K562 (cell line): ENCODE measurements around the gene UBALD2. TPM values are rescaled to one million over a fixed set of nuclear protein-coding genes. Genes with fewer than 3 reads are reported as not detected.

Experiments
- ATAC-seq: fragments of 200-7000 bp; cut with Tn5 transposase; 3 replicates; pipeline ENCODE4 v1.9.1; 2020; ENCODE audit warnings: moderate library complexity
- BruUV-seq: library from RNA; stranded (reverse); fragments of 400-500 nt; replicated peaks from 2 replicates; lab custom pipeline; 2021; lab: Mats Ljungman, UMichigan
- CTCF ChIA-PET: fragments of 300-600 bp; formaldehyde crosslinking; extraction: SDS; loops from one replicate; lab custom pipeline; 2021; ENCODE audit warnings: low intra/inter-chr PET ratio; lab: Yijun Ruan, JAX
- POLR2A ChIA-PET: fragments of 300-600, 350-650 bp; sonication (Branson Sonifier 250); formaldehyde crosslinking; extraction: SDS; loops from one replicate; lab custom pipeline; 2021; ENCODE audit warnings: antibody characterized with exemption, inconsistent platforms; lab: Yijun Ruan, JAX
- DNase-seq, 4 experiments: peaks; one replicate each; pipeline versions ENCODE4 v3.0.0 to v3.0.0-alpha.2; 2011 to 2018; ENCODE audit warnings: low spot score in 3 of 4, mixed read lengths in 3 of 4; ENCODE audit errors: extremely low read depth in 1 of 4
- FAIRE-seq: peaks from 2 replicates; lab custom pipeline; 2011; peaks lifted over from hg19 to GRCh38; lab: Jason Lieb, UNC
- H2AFZ ChIP-seq: 2 replicates; pipeline ENCODE4 v1.6.0; 2011; ENCODE audit warnings: low read depth, low read length, control low read depth, inconsistent platforms
- H3K27ac ChIP-seq: fragments of 200-600 bp; 3 replicates; pipeline ENCODE4 v1.8.0; 2011; ENCODE audit warnings: low read depth, mild to moderate bottlenecking, control low read depth, inconsistent platforms, low read length, moderate library complexity, mixed read lengths; ENCODE audit errors: extremely low read depth
- H3K27me3 ChIP-seq, 2 experiments: fragments of 300-600 bp in 1 of 2; 2 replicates in 1 of 2; 3 replicates in 1 of 2; pipeline versions ENCODE4 v1.6.0 to v1.8.0; 2011; ENCODE audit warnings: inconsistent platforms in 2 of 2, low read length in 2 of 2, mild to moderate bottlenecking in 1 of 2, mixed read lengths in 1 of 2, moderate library complexity in 1 of 2; ENCODE audit not compliant: control insufficient read depth in 2 of 2, insufficient read depth in 2 of 2
- H3K36me3 ChIP-seq: fragments of 300-600 bp; 3 replicates; pipeline ENCODE4 v1.8.0; 2011; ENCODE audit warnings: mild to moderate bottlenecking, low read length, inconsistent platforms; ENCODE audit not compliant: control insufficient read depth, insufficient read depth
- H3K4me1 ChIP-seq, 2 experiments: fragments of 200-600 bp in 1 of 2; replicated peaks in 1 of 2; 2 replicates in 1 of 2; 3 replicates in 1 of 2; pipeline versions ENCODE4 v1.5.1 to v1.8.0; 2011; ENCODE audit warnings: inconsistent platforms in 2 of 2, low read length in 2 of 2, mild to moderate bottlenecking in 1 of 2, mixed read lengths in 1 of 2, moderate library complexity in 1 of 2; ENCODE audit not compliant: control insufficient read depth in 2 of 2, insufficient read depth in 2 of 2
- H3K4me2 ChIP-seq: 2 replicates; pipeline ENCODE4 v1.6.1; 2011; ENCODE audit warnings: low read length, control low read depth, inconsistent platforms, mixed read lengths; ENCODE audit not compliant: insufficient read depth
- H3K4me3 ChIP-seq: fragments of 200-600 bp; sonication (generic), shearing (Covaris generic); 2 replicates; pipeline ENCODE4 v1.5.1; 2016; ENCODE audit warnings: control low read depth, inconsistent platforms
- H3K79me2 ChIP-seq: fragments of 200-600 bp; 3 replicates; pipeline ENCODE4 v1.8.0; 2011; ENCODE audit warnings: low read length, inconsistent platforms; ENCODE audit not compliant: control insufficient read depth, insufficient read depth
- H3K9ac ChIP-seq, 2 experiments: 2 replicates each; pipeline versions ENCODE4 v1.6.0 to v1.6.1; 2011; ENCODE audit warnings: low read depth in 2 of 2, low read length in 2 of 2, control low read depth in 1 of 2, inconsistent platforms in 1 of 2, mild to moderate bottlenecking in 1 of 2, mixed read lengths in 1 of 2; ENCODE audit not compliant: insufficient read depth in 1 of 2
- H3K9me1 ChIP-seq: one replicate; pipeline ENCODE4 v1.6.0; 2011; ENCODE audit warnings: inconsistent platforms, mild to moderate bottlenecking, low read length, moderate library complexity; ENCODE audit not compliant: control insufficient read depth, insufficient read depth
- H3K9me3 ChIP-seq: replicated peaks from 2 replicates; pipeline ENCODE4 v1.5.1; 2011; ENCODE audit warnings: low read depth, low read length, inconsistent platforms; ENCODE audit not compliant: control insufficient read depth, insufficient read depth
- H4K20me1 ChIP-seq: replicated peaks from 2 replicates; pipeline ENCODE4 v1.6.1; 2011; ENCODE audit warnings: low read length, inconsistent platforms, mixed read lengths; ENCODE audit not compliant: control insufficient read depth, insufficient read depth
- MYBL2 ChIP-seq, 2 experiments: fragments of 450-650 bp in 1 of 2; sonication (generic) in 1 of 2; formaldehyde crosslinking in 1 of 2; IDR thresholded peaks; 2 replicates each; pipeline versions ENCODE4 v1.6.1 to v1.8.1; 2017 to 2022; ENCODE audit warnings: borderline replicate concordance in 1 of 2, inconsistent platforms in 1 of 2, low read depth in 1 of 2, mild to moderate bottlenecking in 1 of 2, missing genetic modification reagents in 1 of 2, moderate library complexity in 1 of 2
- NFIC ChIP-seq: fragments of 450-650 bp; IDR thresholded peaks from 2 replicates; pipeline ENCODE4 v1.6.1; 2017; ENCODE audit warnings: mild to moderate bottlenecking, inconsistent platforms
- POLR2G ChIP-seq: fragments of 200-400 bp; formaldehyde crosslinking; IDR thresholded peaks from 2 replicates; pipeline ENCODE4 v1.6.1; 2017; ENCODE audit warnings: low read depth, mild to moderate bottlenecking, antibody characterized with exemption, low read length, moderate library complexity
- ZNF24 ChIP-seq: fragments of 450-650 bp; IDR thresholded peaks from 2 replicates; pipeline ENCODE4 v1.6.1; 2016
- WGBS: fragments of 100-300 bp; shearing (Covaris generic); methylation state at CpG from one replicate; pipeline ENCODE4 v1.1.6; 2016; ENCODE audit warnings: low coverage, mixed read lengths; ENCODE audit not compliant: insufficient coverage; ENCODE audit errors: missing lambda C conversion rate; 5-methylcytosine and 5-hydroxymethylcytosine counted together
- in situ Hi-C: fragments of 300-500 bp; cut with MboI; formaldehyde crosslinking; loops from 4 replicates; pipeline ENCODE4 v1.15.0; 2018; ENCODE audit warnings: inconsistent platforms, mixed read lengths
- intact Hi-C: fragments of 100-400 bp; cut with micrococcal nuclease; formaldehyde crosslinking; loops from 2 replicates; pipeline ENCODE4 v1.14.2; 2022
- polyA plus RNA-seq, 8 experiments: library from polyadenylated mRNA; depleted of rRNA in 4 of 8; stranded (reverse) in 5 of 8; unstranded in 3 of 8; fragments of >200 nt; fragmentation: Nextera tagmentation in 2 of 8; fragmentation: Illumina TruSeq in 1 of 8; extraction: Ambion mirVana in 2 of 8; extraction: Trizol in 1 of 8; gene quantifications; 2 replicates each; pipeline versions ENCODE4 v1.2.1 to v1.2.3, GENCODE V29; 2011 to 2014; ENCODE audit warnings: inconsistent platforms in 1 of 8, missing spikeins in 1 of 8
- total RNA-seq, 7 experiments: library from RNA; depleted of rRNA in 6 of 7; stranded (reverse); fragments of >200 nt in 6 of 7; fragmentation: Illumina TruSeq in 2 of 7; extraction: Trizol in 2 of 7; gene quantifications; 2 replicates each; pipeline versions ENCODE4 v1.2.1 to v1.2.3, GENCODE V29; 2011 to 2021; ENCODE audit warnings: low replicate concordance in 1 of 7

The UBALD2 gene
- total and polyA plus RNA-seq, 9 of the 15 experiments (the other 6 are each of a cell fraction or from before 2014, with no cell fraction given) = 2.3 to 94.1 (median 25.3) TPM

GRCh38 chr17:76281573-76282371, 16.6 kb downstream of the UBALD2 start:
- TF ChIP-seq NFIC (peak; percentile 71), ZNF24 (no peak), POLR2G (peak; percentile 41), MYBL2 (IDR thresholded peaks at IDR 0.05; ENCODE audit: low read depth) (no peak), MYBL2 (CRISPR knock-in tag; IDR thresholded peaks at IDR 0.05; ENCODE audit: borderline replicate concordance) (no peak)
- TF ChIP-seq, all 486 proteins: peak for 2
- H3K9ac ChIP-seq = peak overlapping the region in 1 of 2 experiments; percentile 63; a peak in 1 of 4 replicates
- H3K36me3 ChIP-seq = no peaks in the 10 kb centered on the region
- ATAC-seq (no peak), DNase-seq (no peak), FAIRE-seq (no peak)
- H3K27me3 ChIP-seq = no peaks in the 10 kb centered on the region
- no peaks in the 10 kb centered on the region for H3K9me3 ChIP-seq
- in situ Hi-C loops = no loop called here
- H3K4me1 ChIP-seq = peaks cover 2 to 52% of the 10 kb centered on the region in 2 experiments; a peak in 3 of 5 replicates
- no peaks in the 10 kb centered on the region for H3K9me1 ChIP-seq
- H3K4me3 ChIP-seq = no peak overlapping the region
- no TSS peak for BruUV-seq
- H2AFZ ChIP-seq = no peak overlapping the region
- ChIA-PET CTCF (interaction anchor here (4.5 kb wide), 1 partner anchor 159 kb away, joined by 89 read pairs; no protein-coding TSS in a partner anchor), POLR2A (interaction anchor here (0.5 to 7.3 kb wide), 5 partner anchors 10 to 412 kb away, joined by 3 to 91 read pairs (median 3); no protein-coding TSS in a partner anchor)
- WGBS = 57% methylated on average over 23 of the region's 23 CpGs
- H3K4me2 ChIP-seq = no peak overlapping the region
- no peaks in the 10 kb centered on the region for H4K20me1 ChIP-seq
- no peaks in the 10 kb centered on the region for H3K79me2 ChIP-seq
- no peak overlapping the region for H3K27ac ChIP-seq
- intact Hi-C loops = no loop called here
